B cell (primary cell): ENCODE results near the gene BZW1. TPM values are rescaled to one million over a fixed set of nuclear protein-coding genes. Genes with fewer than 3 reads are reported as not detected.

Experiments
- ATAC-seq: fragments of 200-7000 bp; cut with Tn5 transposase; one replicate; pipeline ENCODE4 v1.10.0; 2021; ENCODE audit warnings: low read depth, mild to moderate bottlenecking, moderate number of reproducible peaks, moderate library complexity
- CTCF ChIA-PET: fragments of 350-600 bp; sonication (Branson Sonifier 250); formaldehyde crosslinking; loops from one replicate; lab custom pipeline; 2021; ENCODE audit warnings: antibody characterized with exemption, inconsistent platforms; lab: Charles Lee
- POLR2A ChIA-PET: fragments of 350-600 bp; sonication (Branson Sonifier 250); formaldehyde crosslinking; loops from one replicate; lab custom pipeline; 2021; ENCODE audit warnings: antibody characterized with exemption; lab: Charles Lee
- DNase-seq: peaks from one replicate; pipeline ENCODE4 v3.0.0; 2013
- H2AFZ ChIP-seq: 2 replicates; pipeline ENCODE4 v1.6.1; 2012; ENCODE audit warnings: mild to moderate bottlenecking, low read depth, low read length; ENCODE audit not compliant: insufficient read depth, poor library complexity, severe bottlenecking
- H3K27ac ChIP-seq, 2 donors: 1 replicate in 1 of 2; 2 replicates in 1 of 2; pipeline ENCODE4 v1.5.1; 2012 to 2013; ENCODE audit warnings: low read length in 2 of 2, mild to moderate bottlenecking in 2 of 2, moderate library complexity in 1 of 2
- H3K27me3 ChIP-seq, 4 experiments: fragments of 200-600 bp in 1 of 4; sonication (generic) in 1 of 4; replicated peaks in 1 of 4; 1 replicate in 2 of 4; 2 replicates in 2 of 4; pipeline versions ENCODE4 v1.6.1 to v1.7.0; 2013 to 2016; ENCODE audit warnings: low read length in 3 of 4, mild to moderate bottlenecking in 2 of 4, mixed read lengths in 1 of 4, moderate library complexity in 1 of 4; ENCODE audit not compliant: insufficient read depth in 4 of 4, control insufficient read depth in 3 of 4; ENCODE audit errors: control extremely low read depth in 1 of 4
- H3K36me3 ChIP-seq, 2 experiments: replicated peaks in 1 of 2; 1 replicate in 1 of 2; 2 replicates in 1 of 2; pipeline versions ENCODE4 v1.6.1 to v1.7.1; 2013; ENCODE audit warnings: low read length in 1 of 2; ENCODE audit not compliant: insufficient read depth in 2 of 2, control insufficient read depth in 1 of 2; ENCODE audit errors: control extremely low read depth in 1 of 2, extremely low read depth in 1 of 2
- H3K4me1 ChIP-seq, 2 donors: fragments of 200-600 bp in 1 of 2; sonication (generic) in 1 of 2; 1 replicate in 1 of 2; 2 replicates in 1 of 2; pipeline versions ENCODE4 v1.5.1 to v1.6.1; 2013 to 2017; ENCODE audit warnings: low read length in 2 of 2; ENCODE audit not compliant: control insufficient read depth in 2 of 2, insufficient read depth in 2 of 2
- H3K4me2 ChIP-seq: replicated peaks from 2 replicates; pipeline ENCODE3; 2012; ENCODE audit warnings: mild to moderate bottlenecking, low read depth, low read length; ENCODE audit not compliant: poor library complexity, severe bottlenecking
- H3K4me3 ChIP-seq, 5 experiments: fragments of 200-600 bp in 1 of 5; sonication (generic) in 1 of 5; 1 replicate in 3 of 5; 2 replicates in 2 of 5; pipeline versions ENCODE4 v1.5.1 to v1.7.0; 2011 to 2016; ENCODE audit warnings: low read length in 4 of 5, mild to moderate bottlenecking in 4 of 5, low read depth in 2 of 5, control low read depth in 1 of 5, moderate library complexity in 1 of 5; ENCODE audit not compliant: insufficient read depth in 1 of 5; ENCODE audit errors: control extremely low read depth in 1 of 5, extremely low read depth in 1 of 5
- H3K79me2 ChIP-seq: fragments of 200-600 bp; sonication (generic); one replicate; pipeline ENCODE4 v1.6.0; 2016; ENCODE audit warnings: low read length; ENCODE audit not compliant: control insufficient read depth, insufficient read depth
- H3K9ac ChIP-seq: fragments of 200-600 bp; sonication (generic); 2 replicates; pipeline ENCODE4 v1.6.1; 2017; ENCODE audit warnings: mild to moderate bottlenecking, low read length, moderate library complexity
- H3K9me3 ChIP-seq, 3 donors: one replicate each; pipeline versions ENCODE4 v1.6.1 to v1.7.1; 2013; ENCODE audit warnings: low read length in 2 of 3; ENCODE audit not compliant: control insufficient read depth in 2 of 3, insufficient read depth in 1 of 3; ENCODE audit errors: control extremely low read depth in 1 of 3
- H4K20me1 ChIP-seq: 2 replicates; pipeline ENCODE4 v1.6.0; 2012; ENCODE audit warnings: mild to moderate bottlenecking, low read length; ENCODE audit not compliant: insufficient read depth, control insufficient read depth, poor library complexity, severe bottlenecking
- H3K27ac Mint-ChIP-seq: one replicate; pipeline ENCODE4 v1.8.0; 2021; ENCODE audit warnings: mixed read lengths
- H3K27me3 Mint-ChIP-seq: one replicate; pipeline ENCODE4 v1.8.0; 2021; ENCODE audit warnings: mixed read lengths
- H3K4me1 Mint-ChIP-seq: one replicate; pipeline ENCODE4 v1.8.0; 2021; ENCODE audit warnings: mixed read lengths
- H3K4me3 Mint-ChIP-seq: one replicate; pipeline ENCODE4 v1.8.0; 2021; ENCODE audit warnings: mixed read lengths
- H3K9me3 Mint-ChIP-seq: one replicate; pipeline ENCODE4 v1.8.0; 2022; ENCODE audit warnings: mixed read lengths; ENCODE audit not compliant: insufficient read depth
- EZH2 ChIP-seq: IDR thresholded peaks from 2 replicates; pipeline ENCODE4 v1.6.1; 2012; ENCODE audit warnings: borderline replicate concordance, low read depth, mild to moderate bottlenecking, moderate library complexity, low read length; ENCODE audit not compliant: insufficient read depth, poor library complexity, severe bottlenecking
- WGBS: methylation state at CpG from one replicate; pipeline ENCODE4 v1.1.5; 2013; ENCODE audit warnings: missing lambda C conversion rate; ENCODE audit not compliant: insufficient coverage; 5-methylcytosine and 5-hydroxymethylcytosine counted together
- intact Hi-C: fragments of 100-400 bp; cut with micrococcal nuclease; formaldehyde crosslinking; loops from one replicate; pipeline ENCODE4 v1.10.0; 2022
- polyA plus RNA-seq: library from polyadenylated mRNA; depleted of rRNA; stranded (reverse); fragments of >200 nt; gene quantifications from 2 replicates; pipeline ENCODE4 v1.2.3, GENCODE V29; 2012
- total RNA-seq, 2 donors: library from RNA; stranded (reverse); fragments of 120-200 nt in 1 of 2; gene quantifications; 1 replicate in 1 of 2; 2 replicates in 1 of 2; pipeline versions ENCODE4 v1.2.3 to v1.2.4, GENCODE V29; 2013 to 2022
- TF ChIP-seq, protein P1 (sequence below): fragments of 200-600 bp; IDR thresholded peaks from one replicate; pipeline ENCODE4 v1.8.0; 2022; ENCODE audit warnings: antibody characterized with exemption, mild to moderate bottlenecking

Gene BZW1
- total and polyA plus RNA-seq, 2 donors (not counting 1 experiment from before 2014, with no cell fraction given) = 53.8 to 109 TPM

DNA sequence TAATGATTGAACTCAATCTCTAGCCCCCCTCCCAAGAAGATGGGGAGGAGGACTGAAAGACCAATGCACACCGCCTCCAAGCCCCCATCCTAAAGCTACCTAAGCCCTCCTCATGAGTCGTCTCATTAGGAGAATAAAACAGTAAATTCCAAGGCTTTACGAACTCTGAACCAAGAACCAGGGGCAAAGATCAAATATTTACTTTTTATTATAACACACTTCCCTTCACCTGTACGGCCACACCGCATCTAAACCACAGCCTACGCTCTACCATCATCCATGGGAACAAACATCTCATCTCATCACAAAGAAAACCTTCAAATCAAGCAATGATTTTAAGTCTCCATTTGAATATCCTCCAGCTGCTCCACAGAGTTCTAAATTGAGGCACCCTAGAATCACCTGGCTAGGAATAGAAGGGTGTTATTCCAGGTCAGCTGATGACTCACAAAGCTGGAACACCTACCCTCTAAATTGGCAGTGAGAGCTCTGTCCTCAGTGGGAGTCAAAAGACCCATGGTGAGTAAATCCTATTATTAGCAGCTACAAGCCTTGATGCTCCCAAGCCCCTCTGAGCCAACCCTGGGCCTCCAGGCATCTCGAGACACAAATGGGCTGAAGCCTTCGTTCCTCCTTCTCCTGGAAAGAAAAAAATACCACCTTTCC lies 45.6 kb upstream of the BZW1 start:
- Histone ChIP-seq H3K4me3 (no peak overlapping the region), H4K20me1 (no peaks in the 10 kb centered on the region), H3K27ac (no peak overlapping the region), H3K9me3 (no peaks in the 10 kb centered on the region), H3K79me2 (no peaks in the 10 kb centered on the region), H2AFZ (no peak overlapping the region), H3K36me3 (no peaks in the 10 kb centered on the region), H3K4me2 (no peak overlapping the region), H3K9ac (no peak overlapping the region), H3K4me1 (no peaks in the 10 kb centered on the region), H3K27me3 (no peaks in the 10 kb centered on the region)
- ATAC-seq (no peak), DNase-seq (no peak)
- H3K9me3 Mint-ChIP-seq = no peaks in the 10 kb centered on the region
- H3K27ac Mint-ChIP-seq = no peak overlapping the region
- POLR2A ChIA-PET = no interaction called here
- no peaks in the 10 kb centered on the region for H3K4me1 Mint-ChIP-seq
- H3K4me3 Mint-ChIP-seq = no peak overlapping the region
- peaks cover 21% of the 10 kb centered on the region for H3K27me3 Mint-ChIP-seq
- intact Hi-C loops = no loop called here
- TF ChIP-seq EZH2 = no peak
- TF ChIP-seq, protein P1, sequence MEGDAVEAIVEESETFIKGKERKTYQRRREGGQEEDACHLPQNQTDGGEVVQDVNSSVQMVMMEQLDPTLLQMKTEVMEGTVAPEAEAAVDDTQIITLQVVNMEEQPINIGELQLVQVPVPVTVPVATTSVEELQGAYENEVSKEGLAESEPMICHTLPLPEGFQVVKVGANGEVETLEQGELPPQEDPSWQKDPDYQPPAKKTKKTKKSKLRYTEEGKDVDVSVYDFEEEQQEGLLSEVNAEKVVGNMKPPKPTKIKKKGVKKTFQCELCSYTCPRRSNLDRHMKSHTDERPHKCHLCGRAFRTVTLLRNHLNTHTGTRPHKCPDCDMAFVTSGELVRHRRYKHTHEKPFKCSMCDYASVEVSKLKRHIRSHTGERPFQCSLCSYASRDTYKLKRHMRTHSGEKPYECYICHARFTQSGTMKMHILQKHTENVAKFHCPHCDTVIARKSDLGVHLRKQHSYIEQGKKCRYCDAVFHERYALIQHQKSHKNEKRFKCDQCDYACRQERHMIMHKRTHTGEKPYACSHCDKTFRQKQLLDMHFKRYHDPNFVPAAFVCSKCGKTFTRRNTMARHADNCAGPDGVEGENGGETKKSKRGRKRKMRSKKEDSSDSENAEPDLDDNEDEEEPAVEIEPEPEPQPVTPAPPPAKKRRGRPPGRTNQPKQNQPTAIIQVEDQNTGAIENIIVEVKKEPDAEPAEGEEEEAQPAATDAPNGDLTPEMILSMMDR = no peak
- 93% methylated on average over 4 of the region's 8 CpGs for WGBS
- CTCF ChIA-PET = no interaction called here

DNA sequence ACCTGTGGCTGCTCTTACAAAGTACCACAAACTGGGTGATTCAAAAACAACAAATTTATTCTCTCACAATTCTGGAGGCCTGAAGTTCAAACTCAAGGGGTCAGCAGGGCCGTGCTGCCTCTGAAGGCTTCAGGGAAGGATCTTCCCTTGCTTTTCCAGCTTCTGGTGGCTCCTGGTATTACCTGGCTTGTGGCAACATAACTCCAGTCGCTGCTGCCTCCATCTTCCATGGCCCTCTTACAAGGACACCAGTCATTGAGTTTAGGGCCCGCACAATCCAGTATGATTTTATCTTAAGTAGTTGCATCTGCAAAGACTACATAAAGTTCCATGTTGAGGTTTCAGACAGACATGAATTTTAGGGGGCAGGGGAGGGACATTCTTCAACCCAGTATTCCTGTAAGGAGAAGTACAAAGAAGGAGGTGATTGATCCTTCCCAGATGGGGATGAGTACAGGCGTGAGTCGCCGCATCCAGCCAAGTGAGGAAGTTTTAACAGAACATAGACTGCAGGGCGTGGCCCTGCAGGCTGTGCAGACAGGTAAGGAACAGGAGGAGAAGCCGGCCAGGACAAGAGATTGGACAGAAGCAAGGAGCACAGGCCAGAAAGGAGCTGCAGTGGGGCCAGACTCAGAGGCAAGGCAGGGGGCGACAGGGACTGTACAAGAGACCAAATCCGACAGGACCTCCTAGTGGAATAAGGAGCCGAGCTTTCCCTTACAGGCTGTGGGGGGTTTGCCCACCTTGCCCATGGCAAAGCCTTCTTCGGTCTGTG lies 44.4 kb upstream of the BZW1 start:
- H4K20me1 ChIP-seq = no peaks in the 10 kb centered on the region
- intact Hi-C loops = no loop called here
- ChIA-PET CTCF (no interaction called here), POLR2A (no interaction called here)
- H3K79me2 ChIP-seq = no peaks in the 10 kb centered on the region
- no peak for DNase-seq
- H3K27me3 ChIP-seq = no peaks in the 10 kb centered on the region
- H2AFZ ChIP-seq = no peak overlapping the region
- H3K27ac ChIP-seq = no peak overlapping the region
- ATAC-seq = no peak
- Mint-ChIP-seq H3K4me1 (no peaks in the 10 kb centered on the region), H3K27me3 (peaks cover 15% of the 10 kb centered on the region), H3K4me3 (no peak overlapping the region), H3K27ac (no peak overlapping the region), H3K9me3 (no peaks in the 10 kb centered on the region)
- H3K9me3 ChIP-seq = no peaks in the 10 kb centered on the region
- no peaks in the 10 kb centered on the region for H3K36me3 ChIP-seq
- no peak overlapping the region for H3K4me2 ChIP-seq
- no peak overlapping the region for H3K4me3 ChIP-seq
- no peaks in the 10 kb centered on the region for H3K4me1 ChIP-seq
- WGBS = 86% methylated on average over 10 of the region's 12 CpGs
- TF ChIP-seq, protein P1 = no peak
- TF ChIP-seq EZH2 = no peak
- no peak overlapping the region for H3K9ac ChIP-seq
